HCT116 (cell line): ENCODE results near the gene SUSD6.

Experiments used
- CBX3 ChIP-seq: IDR thresholded peaks from 2 replicates; pipeline ENCODE4 v1.6.1; 2012; ENCODE audit warnings: low read depth
- CTCF ChIP-seq, 3 experiments: fragments of 200-600 bp in 1 of 3; sonication (generic) in 1 of 3; IDR thresholded peaks in 2 of 3; conservative IDR thresholded peaks in 1 of 3; 2 replicates each; pipeline ENCODE4 v1.5.1; 2012 to 2017; ENCODE audit warnings: low read depth in 2 of 3, low read length in 2 of 3, antibody characterized with exemption in 1 of 3, borderline replicate concordance in 1 of 3, control low read depth in 1 of 3, mild to moderate bottlenecking in 1 of 3, mixed read lengths in 1 of 3, mixed run types in 1 of 3, moderate library complexity in 1 of 3; ENCODE audit not compliant: insufficient read depth in 1 of 3
- EGR1 ChIP-seq: IDR thresholded peaks from 2 replicates; pipeline ENCODE4 v1.6.1; 2012; ENCODE audit warnings: low read depth
- EZH2 ChIP-seq: fragments of 200-600 bp; sonication (generic); IDR thresholded peaks from 2 replicates; pipeline ENCODE4 v1.6.1; 2017; ENCODE audit warnings: antibody characterized with exemption, mixed run types
- EZH2phosphoT487 ChIP-seq: fragments of 200-600 bp; IDR thresholded peaks from 2 replicates; pipeline ENCODE4 v1.6.1; 2018; ENCODE audit warnings: antibody characterized with exemption, borderline replicate concordance
- MAX ChIP-seq: IDR thresholded peaks from 2 replicates; pipeline ENCODE4 v1.6.1; 2012
- POLR2A ChIP-seq: IDR thresholded peaks from 2 replicates; pipeline ENCODE4 v1.7.0; 2011; ENCODE audit warnings: borderline replicate concordance; ENCODE audit not compliant: insufficient read depth, insufficient read length; ENCODE audit errors: extremely low read depth
- POLR2AphosphoS5 ChIP-seq: IDR thresholded peaks from 2 replicates; pipeline ENCODE4 v1.6.1; 2011; ENCODE audit warnings: mild to moderate bottlenecking, low read depth, low read length, moderate library complexity
- RAD21 ChIP-seq: IDR thresholded peaks from 2 replicates; pipeline ENCODE4 v1.6.1; 2012; ENCODE audit warnings: low read depth, mild to moderate bottlenecking
- SP1 ChIP-seq: IDR thresholded peaks from 2 replicates; pipeline ENCODE4 v1.6.1; 2012; ENCODE audit warnings: low read depth
- ZFX ChIP-seq: fragments of 450-650 bp; IDR thresholded peaks from 2 replicates; pipeline ENCODE4 v1.6.1; 2017
- TF ChIP-seq, protein P1 (sequence below): IDR thresholded peaks from 2 replicates; pipeline ENCODE4 v1.6.1; 2012; ENCODE audit warnings: low read depth

GRCh38 chr14:69675877-69676416 lies 64.6 kb downstream of the SUSD6 start:
- TF ChIP-seq CTCF (IDR thresholded peaks at IDR 0.05 in 2 of 3, conservative IDR thresholded peaks at IDR 0.05 in 1 of 3; ENCODE audit: borderline replicate concordance in 1 of 3, insufficient read depth in 1 of 3, low read depth in 2 of 3, low read length in 2 of 3) = no peak
- TF ChIP-seq POLR2AphosphoS5 = no peak
- TF ChIP-seq EZH2 = no peak
- no peak for TF ChIP-seq SP1
- TF ChIP-seq, protein P1, sequence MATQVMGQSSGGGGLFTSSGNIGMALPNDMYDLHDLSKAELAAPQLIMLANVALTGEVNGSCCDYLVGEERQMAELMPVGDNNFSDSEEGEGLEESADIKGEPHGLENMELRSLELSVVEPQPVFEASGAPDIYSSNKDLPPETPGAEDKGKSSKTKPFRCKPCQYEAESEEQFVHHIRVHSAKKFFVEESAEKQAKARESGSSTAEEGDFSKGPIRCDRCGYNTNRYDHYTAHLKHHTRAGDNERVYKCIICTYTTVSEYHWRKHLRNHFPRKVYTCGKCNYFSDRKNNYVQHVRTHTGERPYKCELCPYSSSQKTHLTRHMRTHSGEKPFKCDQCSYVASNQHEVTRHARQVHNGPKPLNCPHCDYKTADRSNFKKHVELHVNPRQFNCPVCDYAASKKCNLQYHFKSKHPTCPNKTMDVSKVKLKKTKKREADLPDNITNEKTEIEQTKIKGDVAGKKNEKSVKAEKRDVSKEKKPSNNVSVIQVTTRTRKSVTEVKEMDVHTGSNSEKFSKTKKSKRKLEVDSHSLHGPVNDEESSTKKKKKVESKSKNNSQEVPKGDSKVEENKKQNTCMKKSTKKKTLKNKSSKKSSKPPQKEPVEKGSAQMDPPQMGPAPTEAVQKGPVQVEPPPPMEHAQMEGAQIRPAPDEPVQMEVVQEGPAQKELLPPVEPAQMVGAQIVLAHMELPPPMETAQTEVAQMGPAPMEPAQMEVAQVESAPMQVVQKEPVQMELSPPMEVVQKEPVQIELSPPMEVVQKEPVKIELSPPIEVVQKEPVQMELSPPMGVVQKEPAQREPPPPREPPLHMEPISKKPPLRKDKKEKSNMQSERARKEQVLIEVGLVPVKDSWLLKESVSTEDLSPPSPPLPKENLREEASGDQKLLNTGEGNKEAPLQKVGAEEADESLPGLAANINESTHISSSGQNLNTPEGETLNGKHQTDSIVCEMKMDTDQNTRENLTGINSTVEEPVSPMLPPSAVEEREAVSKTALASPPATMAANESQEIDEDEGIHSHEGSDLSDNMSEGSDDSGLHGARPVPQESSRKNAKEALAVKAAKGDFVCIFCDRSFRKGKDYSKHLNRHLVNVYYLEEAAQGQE = no peak
- no peak for TF ChIP-seq EZH2phosphoT487
- no peak for TF ChIP-seq RAD21
- TF ChIP-seq ZFX = no peak
- no peak for TF ChIP-seq CBX3
- TF ChIP-seq MAX = no peak
- no peak for TF ChIP-seq EGR1
- TF ChIP-seq POLR2A = no peak
